DMS114 treated with DMSO at 0.1 percent for 48 hours (cell line): ENCODE measurements around the gene ANKRD12.

Experiments
- DNase-seq: peaks from one replicate; lab custom pipeline; 2025; ENCODE audit not compliant: unreplicated experiment; lab: John Stamatoyannopoulos, UW

ANKRD12 gene

GRCh38 chr18:9334973-9335696, 198.6 kb downstream of the ANKRD12 start:
- no peak for DNase-seq
